CD14-positive monocyte (primary cell): Measurements from ENCODE around the gene FXR2. TPM values are rescaled to one million over a fixed set of nuclear protein-coding genes. Genes with fewer than 3 reads are reported as not detected.
"Not testable (repeated sequence)": the region's sequence is repeated elsewhere in the genome, so short reads cannot be mapped to it uniquely, and the experiment has no call there.

Experiments
- DNase-seq, 3 donors: peaks; one replicate each; pipeline ENCODE4 v3.0.0-alpha.2; 2011 to 2022
- H2AFZ ChIP-seq: 2 replicates; pipeline ENCODE4 v1.6.0; 2012; ENCODE audit warnings: mild to moderate bottlenecking, low read depth, low read length, inconsistent platforms; ENCODE audit not compliant: insufficient read depth, poor library complexity, severe bottlenecking
- H3K27ac ChIP-seq, 2 donors: 1 replicate in 1 of 2; 2 replicates in 1 of 2; pipeline ENCODE4 v1.5.1; 2012 to 2013; ENCODE audit warnings: low read length in 2 of 2, control low read depth in 1 of 2, inconsistent platforms in 1 of 2, low read depth in 1 of 2, mild to moderate bottlenecking in 1 of 2
- H3K27me3 ChIP-seq, 2 donors: one replicate each; pipeline versions ENCODE4 v1.6.0 to v1.6.1; 2011 to 2013; ENCODE audit warnings: low read length in 2 of 2; ENCODE audit not compliant: control insufficient read depth in 2 of 2, insufficient read depth in 2 of 2
- H3K36me3 ChIP-seq, 2 donors: replicated peaks in 1 of 2; 1 replicate in 1 of 2; 2 replicates in 1 of 2; pipeline versions ENCODE4 v1.5.1 to v1.6.1; 2012 to 2013; ENCODE audit warnings: low read length in 2 of 2, control low read depth in 1 of 2, inconsistent platforms in 1 of 2, mild to moderate bottlenecking in 1 of 2; ENCODE audit not compliant: insufficient read depth in 2 of 2, control insufficient read depth in 1 of 2
- H3K4me1 ChIP-seq, 2 donors: 1 replicate in 1 of 2; 2 replicates in 1 of 2; pipeline versions ENCODE4 v1.5.1 to v1.6.1; 2012 to 2013; ENCODE audit warnings: low read length in 2 of 2, control low read depth in 1 of 2, inconsistent platforms in 1 of 2, mild to moderate bottlenecking in 1 of 2, moderate library complexity in 1 of 2; ENCODE audit not compliant: insufficient read depth in 2 of 2, control insufficient read depth in 1 of 2
- H3K4me2 ChIP-seq: replicated peaks from 2 replicates; pipeline ENCODE3; 2012; ENCODE audit warnings: low read length, moderate library complexity, mild to moderate bottlenecking; ENCODE audit not compliant: poor library complexity, severe bottlenecking; ENCODE audit errors: extremely low read depth
- H3K4me3 ChIP-seq, 3 experiments: fragments of 200-600 bp in 1 of 3; sonication (generic) in 1 of 3; replicated peaks in 1 of 3; 1 replicate in 2 of 3; 2 replicates in 1 of 3; pipeline ENCODE4 v1.5.1; 2011 to 2013; ENCODE audit warnings: low read length in 3 of 3, mild to moderate bottlenecking in 3 of 3, control low read depth in 2 of 3, low read depth in 2 of 3, inconsistent platforms in 1 of 3, moderate library complexity in 1 of 3
- H3K79me2 ChIP-seq: 2 replicates; pipeline ENCODE4 v1.6.0; 2012; ENCODE audit warnings: mild to moderate bottlenecking, control low read depth, inconsistent platforms, low read length, moderate library complexity; ENCODE audit not compliant: insufficient read depth
- H3K9ac ChIP-seq: 2 replicates; pipeline ENCODE4 v1.6.0; 2017; ENCODE audit warnings: low read length, mild to moderate bottlenecking; ENCODE audit not compliant: insufficient read depth, poor library complexity, severe bottlenecking
- H3K9me3 ChIP-seq, 2 donors: replicated peaks in 1 of 2; 1 replicate in 1 of 2; 2 replicates in 1 of 2; pipeline versions ENCODE4 v1.5.1 to v1.6.1; 2012 to 2013; ENCODE audit warnings: low read length in 2 of 2, control low read depth in 1 of 2; ENCODE audit not compliant: control insufficient read depth in 1 of 2, insufficient read depth in 1 of 2
- H4K20me1 ChIP-seq: 2 replicates; pipeline ENCODE4 v1.6.0; 2012; ENCODE audit warnings: mild to moderate bottlenecking, low read length, control low read depth, moderate library complexity; ENCODE audit not compliant: insufficient read depth
- H3K27ac Mint-ChIP-seq, 7 donors: one replicate each; pipeline ENCODE4 v1.8.0; 2020; ENCODE audit warnings: mild to moderate bottlenecking in 7 of 7, mixed read lengths in 7 of 7, moderate library complexity in 6 of 7, inconsistent platforms in 2 of 7
- H3K27me3 Mint-ChIP-seq, 3 donors: one replicate each; pipeline ENCODE4 v1.8.0; 2021 to 2022; ENCODE audit warnings: low read depth in 3 of 3, mild to moderate bottlenecking in 3 of 3, mixed read lengths in 3 of 3, moderate library complexity in 3 of 3, inconsistent platforms in 1 of 3
- H3K36me3 Mint-ChIP-seq, 2 donors: one replicate each; pipeline ENCODE4 v1.8.0; 2020; ENCODE audit warnings: mixed read lengths in 2 of 2, inconsistent platforms in 1 of 2, mild to moderate bottlenecking in 1 of 2
- H3K4me1 Mint-ChIP-seq: one replicate; pipeline ENCODE4 v1.8.0; 2020; ENCODE audit warnings: mild to moderate bottlenecking, mixed read lengths
- H3K4me3 Mint-ChIP-seq, 2 donors: one replicate each; pipeline ENCODE4 v1.8.0; 2020; ENCODE audit warnings: mild to moderate bottlenecking in 2 of 2, mixed read lengths in 2 of 2, moderate library complexity in 1 of 2
- H3K9me3 Mint-ChIP-seq, 7 donors: one replicate each; pipeline ENCODE4 v1.8.0; 2020 to 2022; ENCODE audit warnings: mixed read lengths in 7 of 7, mild to moderate bottlenecking in 6 of 7, moderate library complexity in 6 of 7, inconsistent platforms in 2 of 7
- WGBS: methylation state at CpG from one replicate; pipeline ENCODE4 v1.1.5; 2013; ENCODE audit warnings: missing lambda C conversion rate; ENCODE audit not compliant: insufficient coverage; 5-methylcytosine and 5-hydroxymethylcytosine counted together
- intact Hi-C, 2 donors: fragments of 100-400 bp; cut with micrococcal nuclease; formaldehyde crosslinking; loops; one replicate each; pipeline versions ENCODE4 v1.15.0 to v1.15.1; 2023
- polyA plus RNA-seq, 3 donors: library from polyadenylated mRNA; depleted of rRNA in 1 of 3; unstranded in 2 of 3; stranded (reverse) in 1 of 3; fragments of 300-500 nt in 2 of 3; fragments of >200 nt in 1 of 3; fragmentation: Illumina TruSeq in 2 of 3; gene quantifications; 1 replicate in 2 of 3; 2 replicates in 1 of 3; pipeline ENCODE4 v1.2.3, GENCODE V29; 2012 to 2021
- TF ChIP-seq, protein P1 (sequence below): fragments of 200-600 bp; IDR thresholded peaks from one replicate; pipeline ENCODE4 v1.8.0; 2022; ENCODE audit warnings: antibody characterized with exemption, mild to moderate bottlenecking

FXR2 gene
- polyA plus RNA-seq, 3 donors = 6.2 to 23.0 (median 9.2) TPM

DNA sequence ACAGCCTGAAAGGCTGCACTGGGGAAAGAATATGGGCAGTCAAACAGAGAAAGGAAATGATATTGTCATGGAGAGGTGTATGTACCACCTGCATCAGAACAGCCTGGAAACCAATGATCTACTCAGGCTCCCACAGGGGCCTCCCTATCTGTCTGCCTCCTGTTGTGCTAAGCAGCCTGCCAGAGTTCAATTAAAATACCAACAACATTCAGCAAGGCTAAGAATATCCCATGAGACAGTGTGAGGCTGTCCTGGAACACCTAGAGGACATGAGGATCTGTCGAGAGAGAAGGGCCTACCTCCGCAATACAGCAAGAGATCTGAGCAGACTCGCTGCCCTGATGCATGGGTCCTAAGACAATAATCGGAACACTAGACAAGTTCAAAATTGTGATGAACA lies 8.4 kb downstream of the FXR2 start:
- Histone ChIP-seq H3K4me1 (no peaks in the 10 kb centered on the region), H3K27ac (peak overlapping the region in 1 of 2 donors; percentile 20), H3K79me2 (peaks cover 40% of the 10 kb centered on the region), H3K36me3 (peaks cover 42 to 65% of the 10 kb centered on the region in 2 donors), H3K4me2 (no peak overlapping the region), H2AFZ (no peak overlapping the region), H4K20me1 (peaks cover 39% of the 10 kb centered on the region), H3K9ac (no peak overlapping the region), H3K9me3 (no peaks in the 10 kb centered on the region), H3K4me3 (no peak overlapping the region), H3K27me3 (no peaks in the 10 kb centered on the region)
- no CpG with 5 or more reads among the region's 4 CpGs for WGBS
- intact Hi-C loops = no loop called here
- Mint-ChIP-seq H3K4me1 (peaks cover 12% of the 10 kb centered on the region), H3K9me3 (no peaks in the 10 kb centered on the region), H3K27me3 (no peaks in the 10 kb centered on the region), H3K36me3 (peaks cover 52 to 63% of the 10 kb centered on the region in 2 donors), H3K27ac (no peak overlapping the region), H3K4me3 (no peak overlapping the region)
- no peak for DNase-seq
- TF ChIP-seq, protein P1, sequence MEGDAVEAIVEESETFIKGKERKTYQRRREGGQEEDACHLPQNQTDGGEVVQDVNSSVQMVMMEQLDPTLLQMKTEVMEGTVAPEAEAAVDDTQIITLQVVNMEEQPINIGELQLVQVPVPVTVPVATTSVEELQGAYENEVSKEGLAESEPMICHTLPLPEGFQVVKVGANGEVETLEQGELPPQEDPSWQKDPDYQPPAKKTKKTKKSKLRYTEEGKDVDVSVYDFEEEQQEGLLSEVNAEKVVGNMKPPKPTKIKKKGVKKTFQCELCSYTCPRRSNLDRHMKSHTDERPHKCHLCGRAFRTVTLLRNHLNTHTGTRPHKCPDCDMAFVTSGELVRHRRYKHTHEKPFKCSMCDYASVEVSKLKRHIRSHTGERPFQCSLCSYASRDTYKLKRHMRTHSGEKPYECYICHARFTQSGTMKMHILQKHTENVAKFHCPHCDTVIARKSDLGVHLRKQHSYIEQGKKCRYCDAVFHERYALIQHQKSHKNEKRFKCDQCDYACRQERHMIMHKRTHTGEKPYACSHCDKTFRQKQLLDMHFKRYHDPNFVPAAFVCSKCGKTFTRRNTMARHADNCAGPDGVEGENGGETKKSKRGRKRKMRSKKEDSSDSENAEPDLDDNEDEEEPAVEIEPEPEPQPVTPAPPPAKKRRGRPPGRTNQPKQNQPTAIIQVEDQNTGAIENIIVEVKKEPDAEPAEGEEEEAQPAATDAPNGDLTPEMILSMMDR = no peak

DNA sequence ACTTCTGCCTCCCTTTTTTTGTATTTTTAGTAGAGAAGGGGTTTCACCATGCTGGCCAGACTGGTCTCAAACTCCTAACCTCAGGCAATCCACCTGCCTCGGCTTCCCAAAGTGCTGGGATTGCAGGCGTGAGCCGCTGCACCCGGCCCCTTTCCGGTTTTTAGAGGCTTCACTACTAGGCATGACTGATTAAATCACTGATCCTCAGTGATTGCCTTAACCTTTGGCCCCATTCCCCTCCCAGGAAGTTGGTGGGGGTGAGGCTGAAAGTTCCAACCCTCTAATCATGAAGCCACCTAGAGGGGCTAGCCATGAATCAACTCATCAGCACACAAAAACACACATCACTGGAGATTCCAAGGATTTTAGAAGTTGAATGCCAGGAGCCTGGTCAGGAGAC lies 17.1 kb downstream of the FXR2 start:
- H3K27ac ChIP-seq, H3K27me3 Mint-ChIP-seq, H3K4me2 ChIP-seq, H3K4me3 ChIP-seq, DNase-seq, H3K4me3 Mint-ChIP-seq, H3K9me3 Mint-ChIP-seq, H3K9me3 ChIP-seq, H3K4me1 ChIP-seq, H3K27me3 ChIP-seq, intact Hi-C loops, H3K9ac ChIP-seq, H2AFZ ChIP-seq, H4K20me1 ChIP-seq, H3K79me2 ChIP-seq, H3K4me1 Mint-ChIP-seq: not testable (repeated sequence)
- H3K27ac Mint-ChIP-seq = peak overlapping the region in 1 of 7 donors; percentile 37
- H3K36me3 Mint-ChIP-seq = peaks cover 80 to 97% of the 10 kb centered on the region in 2 donors
- no CpG with 5 or more reads among the region's 5 CpGs for WGBS
- peaks cover 85 to 97% of the 10 kb centered on the region in 2 donors for H3K36me3 ChIP-seq
